ENCODE measurements around the gene STK24. TPM values are rescaled to one million over a fixed set of nuclear protein-coding genes. Genes with fewer than 3 reads are reported as not detected.

STK24 gene
- polyA plus RNA-seq, 2 of the 4 experiments (the other 2 are of a cell fraction) = 46.1 to 55.6 TPM

- no peak overlapping the region for H3K4me3 ChIP-seq
- ATAC-seq (no peak), FAIRE-seq (no peak), DNase-seq (ENCODE audit: low read depth in 1 of 2, low spot score in 1 of 2) (no peak)
- no peaks in the 10 kb centered on the region for H3K9me3 ChIP-seq
- peak overlapping the region; percentile 23; the same call in 1 of the 3 replicates for H3K4me2 ChIP-seq
- ChIA-PET POLR2A (no interaction called here), CTCF (interaction anchor here (0.5 to 2.1 kb wide), 6 partner anchors 18 to 332 kb away, joined by 3 to 7 read pairs (median 3); no protein-coding TSS in a partner anchor)
- H3K4me1 ChIP-seq = peaks cover 28% of the 10 kb centered on the region
- TF ChIP-seq, protein P1, sequence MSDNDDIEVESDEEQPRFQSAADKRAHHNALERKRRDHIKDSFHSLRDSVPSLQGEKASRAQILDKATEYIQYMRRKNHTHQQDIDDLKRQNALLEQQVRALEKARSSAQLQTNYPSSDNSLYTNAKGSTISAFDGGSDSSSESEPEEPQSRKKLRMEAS (IDR thresholded peaks at IDR 0.05) = no peak
- no peak for TF ChIP-seq CBX8 (IDR thresholded peaks at IDR 0.05)
- TF ChIP-seq HES2 (IDR thresholded peaks at IDR 0.05) = no peak
- TF ChIP-seq ZFP36 (IDR thresholded peaks at IDR 0.05; ENCODE audit: borderline replicate concordance, partially characterized antibody) = no peak
- no peak for TF ChIP-seq REST (IDR thresholded peaks at IDR 0.05)
- TF ChIP-seq HDAC2 (IDR thresholded peaks at IDR 0.05) = no peak
- TF ChIP-seq GATA3 (IDR thresholded peaks at IDR 0.05; ENCODE audit: borderline replicate concordance) = no peak
- TF ChIP-seq FOXS1 (CRISPR knock-in tag; IDR thresholded peaks at IDR 0.05) = no peak
- TF ChIP-seq, protein P2, sequence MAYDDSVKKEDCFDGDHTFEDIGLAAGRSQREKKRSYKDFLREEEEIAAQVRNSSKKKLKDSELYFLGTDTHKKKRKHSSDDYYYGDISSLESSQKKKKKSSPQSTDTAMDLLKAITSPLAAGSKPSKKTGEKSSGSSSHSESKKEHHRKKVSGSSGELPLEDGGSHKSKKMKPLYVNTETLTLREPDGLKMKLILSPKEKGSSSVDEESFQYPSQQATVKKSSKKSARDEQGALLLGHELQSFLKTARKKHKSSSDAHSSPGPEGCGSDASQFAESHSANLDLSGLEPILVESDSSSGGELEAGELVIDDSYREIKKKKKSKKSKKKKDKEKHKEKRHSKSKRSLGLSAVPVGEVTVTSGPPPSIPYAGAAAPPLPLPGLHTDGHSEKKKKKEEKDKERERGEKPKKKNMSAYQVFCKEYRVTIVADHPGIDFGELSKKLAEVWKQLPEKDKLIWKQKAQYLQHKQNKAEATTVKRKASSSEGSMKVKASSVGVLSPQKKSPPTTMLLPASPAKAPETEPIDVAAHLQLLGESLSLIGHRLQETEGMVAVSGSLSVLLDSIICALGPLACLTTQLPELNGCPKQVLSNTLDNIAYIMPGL (CRISPR knock-in tag; IDR thresholded peaks at IDR 0.05; ENCODE audit: borderline replicate concordance) = no peak
- no peak for TF ChIP-seq HOXB5 (CRISPR knock-in tag; IDR thresholded peaks at IDR 0.05)
- 0 out of 6 replicates have a peak overlapping the region, but pooled peaks of 1 of the 2 experiments have one; percentile 26 for H3K27ac ChIP-seq
- WGBS (ENCODE audit: missing lambda C conversion rate) = 80% methylated on average over 10 of the region's 10 CpGs
These were observed 73.5 kb downstream of the STK24 start for GRCh38 chr13:98503175-98504028.

- no peak for FAIRE-seq
- Histone ChIP-seq H3K9me3 (no peaks in the 10 kb centered on the region), H3K4me1 (peaks cover 23% of the 10 kb centered on the region), H3K4me2 (no peak overlapping the region), H3K27ac (no peak overlapping the region), H3K4me3 (no peak overlapping the region)
- CTCF ChIA-PET = no interaction called here
- no peak for DNase-seq (ENCODE audit: low read depth in 1 of 2, low spot score in 1 of 2)
- POLR2A ChIA-PET = no interaction called here
- no peak for ATAC-seq
- TF ChIP-seq GATA3 (IDR thresholded peaks at IDR 0.05; ENCODE audit: borderline replicate concordance) = no peak
- no peak for TF ChIP-seq TP53 (CRISPR knock-in tag; IDR thresholded peaks at IDR 0.05)
- TF ChIP-seq BHLHE40 (IDR thresholded peaks at IDR 0.05; ENCODE audit: low read depth, low read length) = no peak
- TF ChIP-seq KDM5A (IDR thresholded peaks at IDR 0.05) = no peak
- TF ChIP-seq POLR2A (IDR thresholded peaks at IDR 0.05; ENCODE audit: low read length) = no peak
- TF ChIP-seq EHMT2 (IDR thresholded peaks at IDR 0.05; ENCODE audit: low read depth) = no peak
- WGBS (ENCODE audit: missing lambda C conversion rate) = 89% methylated on average over 8 of the region's 10 CpGs
These were observed 75.9 kb downstream of the STK24 start for GRCh38 chr13:98500963-98501421.

GRCh38 chr13:98496966-98497365 is 79.9 kb downstream of the STK24 start:
- H3K4me2 ChIP-seq = peak overlapping the region; percentile 69; the same call in 1 of the 3 replicates
- FAIRE-seq (no peak), DNase-seq (ENCODE audit: low read depth in 1 of 2, low spot score in 1 of 2) (no peak), ATAC-seq (no peak; a peak in 1 of 6 replicates)
- H3K4me1 ChIP-seq = peaks cover 41% of the 10 kb centered on the region
- H3K27ac ChIP-seq = peak overlapping the region; percentile 67 to 77; a peak in 3 of 6 replicates
- no peak for TF ChIP-seq CBX8 (IDR thresholded peaks at IDR 0.05)
- TF ChIP-seq ZFP36 (IDR thresholded peaks at IDR 0.05; ENCODE audit: borderline replicate concordance, partially characterized antibody) = no peak
- TF ChIP-seq CBX2 (IDR thresholded peaks at IDR 0.05; ENCODE audit: borderline replicate concordance, low read depth) = no peak
- no peak for TF ChIP-seq HOXA7 (CRISPR knock-in tag; IDR thresholded peaks at IDR 0.05)
- TF ChIP-seq MAZ (IDR thresholded peaks at IDR 0.05; ENCODE audit: borderline replicate concordance, low read depth, low read length) = no peak
- TF ChIP-seq ESRRA (IDR thresholded peaks at IDR 0.05; ENCODE audit: borderline replicate concordance, low read length) = no peak
- ChIA-PET CTCF (interaction anchor here (0.6 to 1.5 kb wide), 3 partner anchors 12 to 51 kb away, joined by 3 to 7 read pairs (median 3); no protein-coding TSS in a partner anchor), POLR2A (no interaction called here)
- 96% methylated on average over 8 of the region's 8 CpGs for WGBS (ENCODE audit: missing lambda C conversion rate)
- H3K9me3 ChIP-seq = no peaks in the 10 kb centered on the region
- no peak overlapping the region for H3K4me3 ChIP-seq

All from A549 (cell line).